Measurements from ENCODE around the gene ZMYND10. TPM values are rescaled to one million over a fixed set of nuclear protein-coding genes. Genes with fewer than 3 reads are reported as not detected.

ZMYND10 gene
- total RNA-seq, 1 donor: 2.9 TPM

DNA sequence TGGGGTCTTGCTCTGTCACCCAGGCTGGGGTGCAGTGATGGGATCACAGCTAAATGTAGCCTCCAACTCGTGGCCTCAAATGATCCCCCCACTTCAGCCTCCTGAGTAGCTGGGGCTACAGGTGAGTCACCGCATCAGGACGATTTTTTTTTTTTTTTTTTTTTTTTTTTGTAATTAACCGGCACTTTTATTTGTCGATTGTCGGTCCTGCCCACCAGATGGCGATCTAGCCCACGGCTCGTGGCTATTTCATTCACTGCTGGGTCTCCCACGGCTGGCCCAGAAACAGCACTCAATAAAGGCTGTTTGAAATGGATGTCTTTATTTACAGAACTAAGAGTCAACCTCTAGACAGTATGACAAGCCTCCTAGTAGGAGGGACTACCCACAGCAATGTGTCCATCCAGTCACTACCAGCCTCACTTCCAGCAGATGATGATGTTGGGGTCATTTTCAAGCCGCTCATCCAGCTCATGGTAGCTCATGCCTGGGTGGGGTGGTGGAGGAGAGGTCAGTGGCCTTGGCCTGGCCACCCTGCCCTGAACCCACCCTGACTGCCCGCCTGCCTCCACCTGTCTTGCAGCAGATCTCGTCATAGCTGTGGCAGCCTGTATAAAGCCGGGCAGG lies 1.8 kb upstream of the ZMYND10 start:
- Histone ChIP-seq H3K27ac (ENCODE audit: low read depth, low read length) (peak overlapping the region; percentile 29), H2AFZ (ENCODE audit: low read length) (no peak overlapping the region), H3K4me1 (ENCODE audit: insufficient read depth, low read length) (peaks cover 28% of the 10 kb centered on the region), H4K20me1 (ENCODE audit: insufficient read depth, low read length) (peaks cover 8% of the 10 kb centered on the region), H3K36me3 (ENCODE audit: insufficient read depth, low read length) (peaks cover 21% of the 10 kb centered on the region), H3K4me2 (ENCODE audit: insufficient read depth, low read length) (no peak overlapping the region), H3K79me2 (ENCODE audit: insufficient read depth, low read length) (peaks cover 32% of the 10 kb centered on the region), H3K27me3 (ENCODE audit: insufficient read depth, low read length) (no peaks in the 10 kb centered on the region), H3K9me3 (ENCODE audit: low read depth, low read length) (no peaks in the 10 kb centered on the region), H3K4me3 (ENCODE audit: insufficient read depth, low read length) (no peak overlapping the region)
- peak; percentile 96 for DNase-seq (ENCODE audit: insufficient read length, low spot score, missing footprints)
- TF ChIP-seq, protein P1, sequence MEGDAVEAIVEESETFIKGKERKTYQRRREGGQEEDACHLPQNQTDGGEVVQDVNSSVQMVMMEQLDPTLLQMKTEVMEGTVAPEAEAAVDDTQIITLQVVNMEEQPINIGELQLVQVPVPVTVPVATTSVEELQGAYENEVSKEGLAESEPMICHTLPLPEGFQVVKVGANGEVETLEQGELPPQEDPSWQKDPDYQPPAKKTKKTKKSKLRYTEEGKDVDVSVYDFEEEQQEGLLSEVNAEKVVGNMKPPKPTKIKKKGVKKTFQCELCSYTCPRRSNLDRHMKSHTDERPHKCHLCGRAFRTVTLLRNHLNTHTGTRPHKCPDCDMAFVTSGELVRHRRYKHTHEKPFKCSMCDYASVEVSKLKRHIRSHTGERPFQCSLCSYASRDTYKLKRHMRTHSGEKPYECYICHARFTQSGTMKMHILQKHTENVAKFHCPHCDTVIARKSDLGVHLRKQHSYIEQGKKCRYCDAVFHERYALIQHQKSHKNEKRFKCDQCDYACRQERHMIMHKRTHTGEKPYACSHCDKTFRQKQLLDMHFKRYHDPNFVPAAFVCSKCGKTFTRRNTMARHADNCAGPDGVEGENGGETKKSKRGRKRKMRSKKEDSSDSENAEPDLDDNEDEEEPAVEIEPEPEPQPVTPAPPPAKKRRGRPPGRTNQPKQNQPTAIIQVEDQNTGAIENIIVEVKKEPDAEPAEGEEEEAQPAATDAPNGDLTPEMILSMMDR (IDR thresholded peaks at IDR 0.05; ENCODE audit: extremely low read depth, low read depth, low read length): peak; percentile 82

DNA sequence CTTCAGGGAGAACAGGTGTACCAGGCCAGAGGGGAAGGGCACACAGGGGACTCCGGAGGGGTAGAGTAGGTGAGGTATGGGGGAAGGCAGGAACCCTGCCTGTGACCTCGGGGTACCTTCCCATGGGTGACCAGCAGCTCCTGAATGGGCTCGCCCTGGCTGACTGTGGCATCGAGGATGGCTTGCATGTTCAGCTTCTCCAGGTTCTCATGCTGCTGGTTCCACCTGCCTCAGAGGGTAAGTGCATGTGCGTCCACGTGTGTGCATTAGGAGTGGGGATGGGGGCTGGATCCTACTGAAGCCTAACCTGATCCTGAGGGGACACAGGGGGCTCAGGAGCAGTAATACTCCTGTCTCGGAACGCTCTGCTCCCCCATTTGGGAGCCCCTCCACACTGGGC lies 524 bp downstream of the ZMYND10 start:
- Histone ChIP-seq H3K79me2 (ENCODE audit: insufficient read depth, low read length) (peaks cover 21% of the 10 kb centered on the region), H3K27ac (ENCODE audit: low read depth, low read length) (no peak overlapping the region), H3K4me1 (ENCODE audit: insufficient read depth, low read length) (peaks cover 24% of the 10 kb centered on the region), H3K4me2 (ENCODE audit: insufficient read depth, low read length) (peak overlapping the region; percentile 96), H3K9me3 (ENCODE audit: low read depth, low read length) (no peaks in the 10 kb centered on the region), H2AFZ (ENCODE audit: low read length) (peak overlapping the region; percentile 94), H3K36me3 (ENCODE audit: insufficient read depth, low read length) (peaks cover 17% of the 10 kb centered on the region), H3K4me3 (ENCODE audit: insufficient read depth, low read length) (peak overlapping the region; percentile 76), H3K27me3 (ENCODE audit: insufficient read depth, low read length) (no peaks in the 10 kb centered on the region), H4K20me1 (ENCODE audit: insufficient read depth, low read length) (no peaks in the 10 kb centered on the region)
- DNase-seq (ENCODE audit: insufficient read length, low spot score, missing footprints): no peak
- TF ChIP-seq, protein P1 (IDR thresholded peaks at IDR 0.05; ENCODE audit: extremely low read depth, low read depth, low read length): no peak

- Histone ChIP-seq H2AFZ (ENCODE audit: low read length) (no peak overlapping the region), H3K79me2 (ENCODE audit: insufficient read depth, low read length) (peaks cover 23% of the 10 kb centered on the region), H3K27me3 (ENCODE audit: insufficient read depth, low read length) (no peaks in the 10 kb centered on the region), H3K4me3 (ENCODE audit: insufficient read depth, low read length) (no peak overlapping the region), H3K4me2 (ENCODE audit: insufficient read depth, low read length) (no peak overlapping the region), H3K36me3 (ENCODE audit: insufficient read depth, low read length) (peaks cover 6% of the 10 kb centered on the region), H3K9me3 (ENCODE audit: low read depth, low read length) (no peaks in the 10 kb centered on the region), H3K27ac (ENCODE audit: low read depth, low read length) (no peak overlapping the region), H3K4me1 (ENCODE audit: insufficient read depth, low read length) (peaks cover 35% of the 10 kb centered on the region), H4K20me1 (ENCODE audit: insufficient read depth, low read length) (no peaks in the 10 kb centered on the region)
- TF ChIP-seq, protein P1 (IDR thresholded peaks at IDR 0.05; ENCODE audit: extremely low read depth, low read depth, low read length): no peak
- no peak for DNase-seq (ENCODE audit: insufficient read length, low spot score, missing footprints)
Measured at GRCh38 chr3:50342813-50343633, 2.5 kb downstream of the ZMYND10 start.

- H4K20me1 ChIP-seq (ENCODE audit: insufficient read depth, low read length): no peaks in the 10 kb centered on the region
- peaks cover 40% of the 10 kb centered on the region for H3K4me1 ChIP-seq (ENCODE audit: insufficient read depth, low read length)
- TF ChIP-seq, protein P1 (IDR thresholded peaks at IDR 0.05; ENCODE audit: extremely low read depth, low read depth, low read length): no peak
- H2AFZ ChIP-seq (ENCODE audit: low read length): no peak overlapping the region
- no peaks in the 10 kb centered on the region for H3K36me3 ChIP-seq (ENCODE audit: insufficient read depth, low read length)
- H3K27ac ChIP-seq (ENCODE audit: low read depth, low read length): no peak overlapping the region
- H3K9me3 ChIP-seq (ENCODE audit: low read depth, low read length): no peaks in the 10 kb centered on the region
- DNase-seq (ENCODE audit: insufficient read length, low spot score, missing footprints): no peak
- no peak overlapping the region for H3K4me3 ChIP-seq (ENCODE audit: insufficient read depth, low read length)
- no peak overlapping the region for H3K4me2 ChIP-seq (ENCODE audit: insufficient read depth, low read length)
- peaks cover 28% of the 10 kb centered on the region for H3K79me2 ChIP-seq (ENCODE audit: insufficient read depth, low read length)
- H3K27me3 ChIP-seq (ENCODE audit: insufficient read depth, low read length): no peaks in the 10 kb centered on the region
Measured at GRCh38 chr3:50341996-50342650, 3.4 kb downstream of the ZMYND10 start.
